Activated T-cell treated with anti-CD3 and anti-CD28 coated beads for 48 hours (primary cell): ENCODE measurements around the gene C19orf67.
"Not testable (repeated sequence)": the region's sequence is repeated elsewhere in the genome, so short reads cannot be mapped to it uniquely, and the experiment has no call there.

Experiments
- DNase-seq: peaks from one replicate; pipeline ENCODE4 v3.0.0-alpha.2; 2020; ENCODE audit warnings: low read depth

C19orf67 gene

GRCh38 chr19:14056069-14056666, 29.4 kb downstream of the C19orf67 start:
- no peak for DNase-seq

GRCh38 chr19:14055396-14055795, 30.2 kb downstream of the C19orf67 start:
- DNase-seq = no peak

- no peak for DNase-seq
These were observed 30.9 kb downstream of the C19orf67 start for GRCh38 chr19:14054721-14055120.

- DNase-seq = no peak
These were observed 31.5 kb downstream of the C19orf67 start for GRCh38 chr19:14054099-14054498.

GRCh38 chr19:14053500-14053899, 32.1 kb downstream of the C19orf67 start:
- DNase-seq = no peak

- DNase-seq = no peak
These were observed 32.6 kb downstream of the C19orf67 start for GRCh38 chr19:14053032-14053431.

- no peak for DNase-seq
These were observed 33.1 kb downstream of the C19orf67 start for GRCh38 chr19:14052470-14052869.

GRCh38 chr19:14051980-14052379, 33.6 kb downstream of the C19orf67 start:
- DNase-seq = no peak

GRCh38 chr19:14050961-14051360, 34.6 kb downstream of the C19orf67 start:
- DNase-seq = not testable (repeated sequence)

GRCh38 chr19:14050512-14050911, 35.1 kb downstream of the C19orf67 start:
- DNase-seq = no peak

- peak; percentile 70 for DNase-seq
These were observed 37.0 kb downstream of the C19orf67 start for GRCh38 chr19:14048443-14049153.

GRCh38 chr19:14047866-14048265, 37.7 kb downstream of the C19orf67 start:
- not testable (repeated sequence) for DNase-seq

- DNase-seq = peak; percentile 21
These were observed 42.6 kb downstream of the C19orf67 start for GRCh38 chr19:14042659-14043608.

GRCh38 chr19:14039181-14039580, 46.4 kb downstream of the C19orf67 start:
- no peak for DNase-seq

GRCh38 chr19:14035706-14036105, 49.9 kb downstream of the C19orf67 start:
- no peak for DNase-seq

GRCh38 chr19:14035159-14035558, 50.4 kb downstream of the C19orf67 start:
- not testable (repeated sequence) for DNase-seq

- no peak for DNase-seq
These were observed 51.6 kb downstream of the C19orf67 start for GRCh38 chr19:14033946-14034345.

GRCh38 chr19:14031719-14032480, 53.7 kb downstream of the C19orf67 start, which contains the start of gene IL27RA:
Gene IL27RA, plus strand, starts transcription at chr19:14031762. Its CDS starts 111 bp downstream, at chr19:14031873.
- DNase-seq = peak; percentile 64
